C4-2B (cell line): ENCODE measurements around the gene ABCG1.

ENCODE experiments used
- ZFX ChIP-seq: fragments of 450-650 bp; IDR thresholded peaks from 2 replicates; pipeline ENCODE4 v1.6.1; 2017
- TF ChIP-seq, protein P1 (sequence below): fragments of 450-650 bp; conservative IDR thresholded peaks from 2 replicates; pipeline ENCODE4 v1.5.1; 2017; ENCODE audit warnings: mild to moderate bottlenecking

DNA sequence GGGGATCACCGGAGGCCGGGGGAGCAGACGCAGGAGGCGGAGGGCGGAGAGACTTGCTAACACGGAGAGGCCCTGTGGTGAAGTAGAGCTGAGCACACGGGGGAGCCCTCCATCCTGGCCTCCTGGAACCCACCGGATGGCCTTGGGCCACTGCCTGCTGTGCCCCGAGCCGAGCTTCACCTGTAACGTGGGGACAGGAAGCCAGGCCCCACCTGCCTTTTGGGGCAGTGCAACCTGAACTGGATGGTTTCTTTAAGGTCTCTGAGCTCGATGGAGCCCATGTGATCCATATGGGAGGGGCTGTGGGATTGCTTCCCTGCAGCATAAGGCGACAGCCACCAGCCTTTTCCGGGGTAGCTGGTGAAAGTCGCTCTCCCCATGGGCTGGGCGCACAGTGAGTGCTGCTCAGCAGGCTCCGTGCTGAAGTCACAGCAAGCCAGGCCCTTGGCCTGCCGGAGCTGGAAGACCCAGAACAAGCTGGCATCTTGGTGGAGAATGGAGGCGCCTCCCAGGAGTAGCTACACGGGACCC lies 60.5 kb downstream of the ABCG1 start:
- TF ChIP-seq, protein P1, sequence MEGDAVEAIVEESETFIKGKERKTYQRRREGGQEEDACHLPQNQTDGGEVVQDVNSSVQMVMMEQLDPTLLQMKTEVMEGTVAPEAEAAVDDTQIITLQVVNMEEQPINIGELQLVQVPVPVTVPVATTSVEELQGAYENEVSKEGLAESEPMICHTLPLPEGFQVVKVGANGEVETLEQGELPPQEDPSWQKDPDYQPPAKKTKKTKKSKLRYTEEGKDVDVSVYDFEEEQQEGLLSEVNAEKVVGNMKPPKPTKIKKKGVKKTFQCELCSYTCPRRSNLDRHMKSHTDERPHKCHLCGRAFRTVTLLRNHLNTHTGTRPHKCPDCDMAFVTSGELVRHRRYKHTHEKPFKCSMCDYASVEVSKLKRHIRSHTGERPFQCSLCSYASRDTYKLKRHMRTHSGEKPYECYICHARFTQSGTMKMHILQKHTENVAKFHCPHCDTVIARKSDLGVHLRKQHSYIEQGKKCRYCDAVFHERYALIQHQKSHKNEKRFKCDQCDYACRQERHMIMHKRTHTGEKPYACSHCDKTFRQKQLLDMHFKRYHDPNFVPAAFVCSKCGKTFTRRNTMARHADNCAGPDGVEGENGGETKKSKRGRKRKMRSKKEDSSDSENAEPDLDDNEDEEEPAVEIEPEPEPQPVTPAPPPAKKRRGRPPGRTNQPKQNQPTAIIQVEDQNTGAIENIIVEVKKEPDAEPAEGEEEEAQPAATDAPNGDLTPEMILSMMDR: no peak
- TF ChIP-seq ZFX: no peak
